C4-2B (cell line): ENCODE measurements around the gene YPEL1.

Experiments
- CTCF ChIP-seq: fragments of 450-650 bp; conservative IDR thresholded peaks from 2 replicates; pipeline ENCODE4 v1.5.1; 2017; ENCODE audit warnings: mild to moderate bottlenecking
- ZFX ChIP-seq: fragments of 450-650 bp; IDR thresholded peaks from 2 replicates; pipeline ENCODE4 v1.6.1; 2017

- TF ChIP-seq CTCF: no peak
- no peak for TF ChIP-seq ZFX
Measured at GRCh38 chr22:21661991-21662390, 73.6 kb downstream of the YPEL1 start.
